MCF 10A (cell line): Measurements from ENCODE around the gene SH3PXD2B. TPM values are rescaled to one million over a fixed set of nuclear protein-coding genes. Genes with fewer than 3 reads are reported as not detected.
"Not testable (repeated sequence)": the region's sequence is repeated elsewhere in the genome, so short reads cannot be mapped to it uniquely, and the experiment has no call there.

ENCODE experiments used
- BruUV-seq: library from RNA; stranded (reverse); fragments of 400-500 nt; replicated peaks from 2 replicates; lab custom pipeline; 2021; lab: Mats Ljungman, UMichigan
- CTCF ChIA-PET: fragments of 300-600 bp; sonication (Branson Sonifier 250); formaldehyde crosslinking; extraction: SDS; loops from one replicate; lab custom pipeline; 2021; ENCODE audit warnings: antibody characterized with exemption, inconsistent platforms; lab: Yijun Ruan, JAX
- POLR2A ChIA-PET: fragments of 300-600, 350-650 bp; sonication (Branson Sonifier 250); formaldehyde crosslinking; extraction: SDS; loops from one replicate; lab custom pipeline; 2020; ENCODE audit warnings: antibody characterized with exemption, inconsistent platforms; lab: Yijun Ruan, JAX
- DNase-seq: peaks from one replicate; pipeline ENCODE4 v3.0.0-alpha.2; 2018; ENCODE audit not compliant: unreplicated experiment
- H3K27ac Mint-ChIP-seq: one replicate; pipeline ENCODE4 v1.8.0; 2022; ENCODE audit warnings: mild to moderate bottlenecking, low read depth, mixed read lengths; ENCODE audit not compliant: unreplicated experiment
- H3K27me3 Mint-ChIP-seq: one replicate; pipeline ENCODE4 v1.8.0; 2022; ENCODE audit warnings: mixed read lengths; ENCODE audit not compliant: insufficient read depth, unreplicated experiment
- H3K36me3 Mint-ChIP-seq: one replicate; pipeline ENCODE4 v1.8.0; 2022; ENCODE audit warnings: mild to moderate bottlenecking, moderate library complexity, mixed read lengths; ENCODE audit not compliant: insufficient read depth, unreplicated experiment
- H3K4me1 Mint-ChIP-seq: one replicate; pipeline ENCODE4 v1.8.0; 2022; ENCODE audit warnings: mixed read lengths; ENCODE audit not compliant: insufficient read depth, unreplicated experiment
- H3K4me3 Mint-ChIP-seq: one replicate; pipeline ENCODE4 v1.8.0; 2022; ENCODE audit warnings: mild to moderate bottlenecking, moderate library complexity, mixed read lengths; ENCODE audit not compliant: unreplicated experiment
- H3K9me3 Mint-ChIP-seq: one replicate; pipeline ENCODE4 v1.8.0; 2022; ENCODE audit warnings: mixed read lengths; ENCODE audit not compliant: unreplicated experiment
- intact Hi-C: fragments of 100-400 bp; cut with micrococcal nuclease; formaldehyde crosslinking; loops from 2 replicates; pipeline ENCODE4 v1.14.1; 2022
- total RNA-seq: library from RNA; stranded (reverse); gene quantifications from 2 replicates; pipeline ENCODE4 v1.2.3, GENCODE V29; 2022
- TF ChIP-seq, protein P1 (sequence below): fragments of 200-600 bp; IDR thresholded peaks from one replicate; pipeline ENCODE4 v1.8.0; 2022; ENCODE audit warnings: antibody characterized with exemption, mild to moderate bottlenecking; ENCODE audit not compliant: unreplicated experiment

The SH3PXD2B gene
- total RNA-seq, 1 experiment from 2014 or later: 34.1 TPM

DNA sequence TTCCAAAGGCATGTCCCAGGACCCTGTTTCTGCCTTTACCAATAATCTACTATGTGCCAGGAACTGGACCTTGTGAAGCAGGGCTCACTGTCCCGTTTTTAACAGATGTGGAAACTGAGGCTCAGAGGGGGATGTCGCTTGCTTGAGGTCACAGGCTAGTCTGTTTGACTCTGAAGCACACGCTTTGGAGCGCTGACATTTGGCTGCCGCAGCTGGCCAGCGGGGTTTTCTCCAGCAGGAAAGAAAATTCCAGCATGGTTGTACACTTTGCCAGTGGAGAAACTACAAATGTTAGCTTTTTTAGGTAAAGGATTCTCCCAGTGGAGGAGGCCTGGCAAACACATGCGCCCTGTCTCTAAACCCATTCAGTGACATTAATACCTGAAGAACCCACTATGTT, 50.5 kb downstream of the SH3PXD2B start:
- H3K27ac Mint-ChIP-seq: no peak overlapping the region
- H3K36me3 Mint-ChIP-seq: peaks cover 50% of the 10 kb centered on the region
- POLR2A ChIA-PET: interaction anchor here (1.0 to 9.4 kb wide), 3 partner anchors 9 to 85 kb away, joined by 3 to 110 read pairs (median 3); no protein-coding TSS in a partner anchor
- no peaks in the 10 kb centered on the region for H3K9me3 Mint-ChIP-seq
- TF ChIP-seq, protein P1, sequence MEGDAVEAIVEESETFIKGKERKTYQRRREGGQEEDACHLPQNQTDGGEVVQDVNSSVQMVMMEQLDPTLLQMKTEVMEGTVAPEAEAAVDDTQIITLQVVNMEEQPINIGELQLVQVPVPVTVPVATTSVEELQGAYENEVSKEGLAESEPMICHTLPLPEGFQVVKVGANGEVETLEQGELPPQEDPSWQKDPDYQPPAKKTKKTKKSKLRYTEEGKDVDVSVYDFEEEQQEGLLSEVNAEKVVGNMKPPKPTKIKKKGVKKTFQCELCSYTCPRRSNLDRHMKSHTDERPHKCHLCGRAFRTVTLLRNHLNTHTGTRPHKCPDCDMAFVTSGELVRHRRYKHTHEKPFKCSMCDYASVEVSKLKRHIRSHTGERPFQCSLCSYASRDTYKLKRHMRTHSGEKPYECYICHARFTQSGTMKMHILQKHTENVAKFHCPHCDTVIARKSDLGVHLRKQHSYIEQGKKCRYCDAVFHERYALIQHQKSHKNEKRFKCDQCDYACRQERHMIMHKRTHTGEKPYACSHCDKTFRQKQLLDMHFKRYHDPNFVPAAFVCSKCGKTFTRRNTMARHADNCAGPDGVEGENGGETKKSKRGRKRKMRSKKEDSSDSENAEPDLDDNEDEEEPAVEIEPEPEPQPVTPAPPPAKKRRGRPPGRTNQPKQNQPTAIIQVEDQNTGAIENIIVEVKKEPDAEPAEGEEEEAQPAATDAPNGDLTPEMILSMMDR: no peak
- H3K4me3 Mint-ChIP-seq: no peak overlapping the region
- no peaks in the 10 kb centered on the region for H3K27me3 Mint-ChIP-seq
- no TSS peak for BruUV-seq
- intact Hi-C loops: no loop called here
- DNase-seq: no peak
- peaks cover 32% of the 10 kb centered on the region for H3K4me1 Mint-ChIP-seq
- CTCF ChIA-PET: interaction anchor here (0.7 to 1.1 kb wide), 5 partner anchors 13 to 591 kb away, joined by 3 to 7 read pairs (median 3); no protein-coding TSS in a partner anchor

DNA sequence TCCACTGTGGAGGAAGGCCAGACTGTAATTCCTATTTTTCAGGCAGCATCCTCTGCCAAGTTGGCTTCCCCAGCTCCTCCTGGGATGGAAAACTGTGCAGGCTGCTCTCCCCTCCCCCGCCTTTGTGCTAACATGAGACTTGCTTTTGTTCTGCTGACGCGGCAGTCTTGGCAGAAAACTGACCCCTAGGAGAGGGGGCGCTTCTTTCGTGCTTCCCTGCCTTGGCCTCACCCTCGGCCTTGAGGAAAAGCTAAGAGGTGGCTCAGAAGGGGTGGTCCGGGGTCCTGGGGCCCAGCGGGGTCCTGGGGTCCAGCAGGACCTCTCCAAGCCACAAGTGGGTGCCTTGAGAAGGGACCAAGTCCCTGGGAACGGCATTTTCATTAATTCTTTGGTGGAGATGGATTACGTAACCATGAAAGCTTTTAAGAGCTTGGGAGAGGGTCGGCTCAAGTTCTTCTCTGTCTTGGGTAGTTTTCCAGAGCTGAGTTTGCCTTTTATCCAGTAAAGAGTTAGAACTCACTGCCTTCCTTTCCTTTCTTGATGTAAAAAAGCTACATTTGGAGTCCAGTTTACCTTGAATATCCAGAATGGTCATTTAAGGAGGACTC, 51.0 kb downstream of the SH3PXD2B start:
- intact Hi-C loops: no loop called here
- no peak overlapping the region for H3K4me3 Mint-ChIP-seq
- H3K27me3 Mint-ChIP-seq: no peaks in the 10 kb centered on the region
- no TSS peak for BruUV-seq
- no peaks in the 10 kb centered on the region for H3K9me3 Mint-ChIP-seq
- no peak overlapping the region for H3K27ac Mint-ChIP-seq
- POLR2A ChIA-PET: interaction anchor here (0.6 to 9.4 kb wide), 4 partner anchors 10 to 192 kb away, joined by 3 to 110 read pairs (median 3); no protein-coding TSS in a partner anchor
- CTCF ChIA-PET: interaction anchor here (0.6 to 1.1 kb wide), 5 partner anchors 41 to 491 kb away, joined by 3 to 7 read pairs (median 3); no protein-coding TSS in a partner anchor
- DNase-seq: no peak
- TF ChIP-seq, protein P1: no peak
- peaks cover 32% of the 10 kb centered on the region for H3K4me1 Mint-ChIP-seq
- H3K36me3 Mint-ChIP-seq: peaks cover 54% of the 10 kb centered on the region

DNA sequence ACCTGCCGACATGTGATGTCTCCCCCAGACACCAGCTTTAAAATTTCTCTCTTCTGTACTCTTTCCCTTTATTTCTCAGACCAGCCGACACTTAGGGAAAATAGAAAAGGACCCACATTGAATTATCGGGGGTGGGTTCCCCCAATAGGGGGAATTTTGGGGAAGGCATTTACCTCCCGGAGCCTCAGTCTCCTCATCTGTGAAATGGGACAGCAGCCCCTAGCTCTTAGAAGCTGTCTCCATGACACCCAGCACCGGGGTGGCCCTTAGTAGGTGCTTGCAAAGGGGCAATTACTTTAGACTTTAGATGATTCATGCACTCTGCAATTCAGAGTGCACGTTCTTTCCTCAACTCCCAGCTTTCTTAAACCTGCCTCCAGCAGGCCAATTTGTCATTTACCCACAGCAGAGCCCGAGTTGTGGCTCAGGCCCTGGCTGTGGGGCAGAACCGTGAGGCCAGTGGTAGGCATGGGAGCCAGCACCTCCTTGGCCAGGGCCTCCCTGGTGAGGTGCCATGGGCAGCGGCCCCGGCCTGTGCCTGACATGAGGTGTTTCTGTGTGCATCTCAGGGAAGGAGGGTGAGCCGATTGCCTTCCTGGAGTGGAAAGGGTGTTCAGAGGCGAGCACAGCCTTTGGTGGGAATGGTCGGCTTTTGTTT, 51.7 kb downstream of the SH3PXD2B start:
- no peak for DNase-seq
- H3K27ac Mint-ChIP-seq: no peak overlapping the region

DNA sequence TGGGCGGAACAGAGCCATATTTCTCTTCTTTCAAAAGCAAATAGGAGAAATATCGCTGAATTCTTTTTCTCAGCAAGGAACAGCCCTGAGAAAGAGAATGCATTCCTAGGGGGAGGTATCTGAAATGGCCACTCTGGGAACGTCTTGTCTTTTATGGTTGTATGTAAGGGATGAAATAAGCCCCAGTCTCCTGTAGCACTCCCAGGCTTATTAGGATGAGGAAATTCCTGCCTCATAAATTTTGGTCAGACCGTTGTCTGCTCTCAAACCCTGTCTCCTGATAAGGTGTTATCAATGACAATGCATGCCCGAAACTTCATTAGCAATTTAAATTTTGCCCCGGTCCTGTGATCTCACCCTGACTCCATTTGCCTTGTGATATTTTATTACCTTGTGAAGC, 52.3 kb downstream of the SH3PXD2B start:
- H3K4me3 Mint-ChIP-seq, intact Hi-C loops, H3K27me3 Mint-ChIP-seq, H3K9me3 Mint-ChIP-seq, DNase-seq, BruUV-seq: not testable (repeated sequence)
- Mint-ChIP-seq H3K27ac (peak overlapping the region; percentile 11), H3K36me3 (peaks cover 66% of the 10 kb centered on the region), H3K4me1 (peaks cover 20% of the 10 kb centered on the region)
- CTCF ChIA-PET: interaction anchor here (1.1 kb wide), 1 partner anchor 50 kb away, joined by 3 read pairs; no protein-coding TSS in a partner anchor
- POLR2A ChIA-PET: interaction anchor here (1.1 to 3.2 kb wide), 3 partner anchors 13 to 18 kb away, joined by 4 to 11 read pairs (median 4); no protein-coding TSS in a partner anchor

More for the DNA sequence above, 51.7 kb downstream of the SH3PXD2B start:
- CTCF ChIA-PET: interaction anchor here (0.6 to 1.1 kb wide), 3 partner anchors 49 to 295 kb away, joined by 3 read pairs; no protein-coding TSS in a partner anchor
- BruUV-seq: no TSS peak
- TF ChIP-seq, protein P1: no peak
- intact Hi-C loops: no loop called here
- H3K9me3 Mint-ChIP-seq: no peaks in the 10 kb centered on the region
- no peaks in the 10 kb centered on the region for H3K27me3 Mint-ChIP-seq
- peaks cover 26% of the 10 kb centered on the region for H3K4me1 Mint-ChIP-seq
- peaks cover 60% of the 10 kb centered on the region for H3K36me3 Mint-ChIP-seq
- no peak overlapping the region for H3K4me3 Mint-ChIP-seq
- POLR2A ChIA-PET: interaction anchor here (0.6 to 3.2 kb wide), 3 partner anchors 12 to 192 kb away, joined by 3 to 11 read pairs (median 3); no protein-coding TSS in a partner anchor
